GM10266 (cell line): ENCODE measurements around the gene BTNL8.

ENCODE experiments used
- DNase-seq: peaks from one replicate; pipeline ENCODE4 v3.0.0; 2012; ENCODE audit errors: extremely low spot score
- CTCF ChIP-seq: IDR thresholded peaks from 2 replicates; pipeline ENCODE4 v1.5.1; 2012; ENCODE audit warnings: mild to moderate bottlenecking, low read depth; ENCODE audit not compliant: control insufficient read depth, insufficient read depth; ENCODE audit errors: missing control alignments

BTNL8 gene

DNA sequence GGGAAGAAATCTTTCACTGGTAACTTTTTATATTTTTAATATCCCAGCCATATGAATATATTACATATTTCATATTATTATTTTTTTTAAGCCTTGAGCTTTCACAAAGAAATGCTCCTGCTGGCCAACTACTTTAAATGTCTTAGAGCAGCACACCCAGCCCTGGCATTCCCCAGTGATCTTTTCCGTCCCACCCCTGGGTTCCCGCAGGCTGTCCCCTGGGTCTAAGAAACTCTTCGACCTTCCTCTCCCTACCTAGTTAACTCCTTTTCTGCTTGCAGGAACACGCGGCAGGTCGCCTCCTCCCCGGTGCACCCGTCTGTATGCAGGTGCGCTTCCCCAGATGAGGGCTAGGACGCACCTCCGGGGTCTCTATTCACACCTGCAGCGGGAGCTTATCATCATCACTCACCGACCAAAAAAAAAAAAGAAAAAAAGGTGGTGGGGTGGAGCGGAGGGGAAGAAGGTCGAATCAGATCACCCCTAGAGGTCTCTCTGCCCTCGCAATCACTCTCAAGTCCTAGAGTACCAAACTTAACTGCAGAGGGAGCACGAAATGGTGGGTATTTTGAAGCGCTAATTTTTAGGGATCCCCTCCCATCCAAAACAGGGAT is 38.6 kb upstream of the BTNL8 start:
- peak; percentile 45 for TF ChIP-seq CTCF
- DNase-seq: peak; percentile 79

GRCh38 chr5:180860887-180861822 is 37.8 kb upstream of the BTNL8 start, which contains the start of gene ZFP62:
Gene ZFP62, minus strand, starts transcription at chr5:180861276. Its CDS starts 57 bp downstream, at chr5:180861219.
- no peak for TF ChIP-seq CTCF
- DNase-seq: peak; percentile 91

- no peak for DNase-seq
- TF ChIP-seq CTCF: no peak
These were observed 36.3 kb upstream of the BTNL8 start for GRCh38 chr5:180862645-180863044.

GRCh38 chr5:180865981-180866695 is 32.8 kb upstream of the BTNL8 start:
- DNase-seq: no peak
- TF ChIP-seq CTCF: no peak

GRCh38 chr5:180866985-180867384 is 32.0 kb upstream of the BTNL8 start:
- DNase-seq: no peak
- no peak for TF ChIP-seq CTCF

DNA sequence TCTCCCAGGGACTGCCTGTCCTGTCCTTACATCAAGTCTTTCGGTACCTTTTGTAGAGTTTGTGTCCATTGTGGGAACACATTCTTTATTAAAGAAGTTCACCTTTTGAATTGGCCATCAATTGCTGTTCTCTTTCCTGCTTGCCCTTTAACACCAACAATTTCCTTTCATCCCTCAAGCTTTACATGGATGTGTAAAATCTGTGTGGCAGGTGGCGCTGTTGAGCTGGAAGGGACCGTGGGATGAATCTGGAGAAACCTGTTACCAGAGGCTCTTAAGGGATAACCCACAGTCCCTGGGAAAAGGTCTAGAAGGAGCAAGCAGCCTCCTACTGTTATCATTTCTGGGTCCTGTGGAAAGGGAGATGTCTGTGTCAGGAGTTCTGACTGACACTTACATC is 30.0 kb upstream of the BTNL8 start:
- TF ChIP-seq CTCF: peak; percentile 81
- peak; percentile 52 for DNase-seq
